Heart left ventricle (tissue), 16 donors: ENCODE measurements around the gene SLC12A4. TPM values are rescaled to one million over a fixed set of nuclear protein-coding genes. Genes with fewer than 3 reads are reported as not detected.

Experiments used
- ATAC-seq, 4 donors: fragments of 200-7000 bp; cut with Tn5 transposase; one replicate each; pipeline ENCODE4 v1.9.1; 2020 to 2022; ENCODE audit warnings: moderate library complexity in 4 of 4, mild to moderate bottlenecking in 3 of 4, moderate number of reproducible peaks in 1 of 4
- DNase-seq, 5 donors: peaks; one replicate each; pipeline ENCODE4 v3.0.0-alpha.2; 2020
- H3K27ac ChIP-seq, 12 donors: fragments of 200-600 bp; sonication (generic) in 4 of 12; one replicate each; pipeline versions ENCODE4 v1.5.0 to v1.8.0; 2016 to 2022; ENCODE audit warnings: mild to moderate bottlenecking in 2 of 12
- H3K27me3 ChIP-seq, 9 donors: fragments of 200-600 bp; sonication (generic) in 2 of 9; one replicate each; pipeline versions ENCODE4 v1.5.1 to v1.8.0; 2016 to 2022; ENCODE audit warnings: mild to moderate bottlenecking in 3 of 9
- H3K36me3 ChIP-seq, 9 donors: fragments of 200-600 bp; sonication (generic) in 2 of 9; one replicate each; pipeline versions ENCODE4 v1.5.0 to v1.8.0; 2018 to 2022; ENCODE audit warnings: mild to moderate bottlenecking in 2 of 9
- H3K4me1 ChIP-seq, 12 donors: fragments of 200-600 bp; sonication (generic) in 4 of 12; one replicate each; pipeline versions ENCODE4 v1.5.0 to v1.8.0; 2016 to 2022; ENCODE audit warnings: mild to moderate bottlenecking in 3 of 12
- H3K4me3 ChIP-seq, 12 donors: fragments of 200-600 bp; sonication (generic) in 4 of 12; one replicate each; pipeline versions ENCODE4 v1.5.0 to v1.8.0; 2017 to 2022; ENCODE audit warnings: mild to moderate bottlenecking in 9 of 12, moderate library complexity in 4 of 12
- H3K9me3 ChIP-seq, 12 donors: fragments of 200-600 bp; sonication (generic) in 4 of 12; one replicate each; pipeline versions ENCODE4 v1.5.0 to v1.8.0; 2016 to 2022; ENCODE audit warnings: mild to moderate bottlenecking in 1 of 12
- CTCF ChIP-seq, 12 donors: fragments of 200-600 bp; sonication (generic) in 4 of 12; IDR thresholded peaks; one replicate each; pipeline versions ENCODE4 v1.5.0 to v1.8.0; 2018 to 2022; ENCODE audit warnings: antibody characterized with exemption in 12 of 12, mild to moderate bottlenecking in 5 of 12
- POLR2A ChIP-seq, 2 donors: fragments of 450-650 bp; IDR thresholded peaks; one replicate each; pipeline ENCODE4 v1.6.1; 2017; ENCODE audit warnings: antibody characterized with exemption in 2 of 2, mild to moderate bottlenecking in 2 of 2, moderate library complexity in 2 of 2
- WGBS, 4 donors: extraction: QIAGEN DNeasy Blood & Tissue Kit in 2 of 4; methylation state at CpG; one replicate each; pipeline versions ENCODE4 v1.1.5 to v1.1.7; 2013 to 2018; 5-methylcytosine and 5-hydroxymethylcytosine counted together
- intact Hi-C, 10 donors: fragments of 100-400 bp; cut with DNase I; formaldehyde crosslinking; loops; one replicate each; pipeline versions ENCODE4 v1.11.1 to v1.14.2; 2022
- polyA plus RNA-seq, 2 donors: library from polyadenylated mRNA; stranded (reverse); fragments of 200-250 nt; gene quantifications; one replicate each; pipeline ENCODE4 v1.2.3, GENCODE V29; 2013
- total RNA-seq, 9 donors: library from RNA; depleted of rRNA in 2 of 9; stranded (reverse); fragments of >200 nt in 2 of 9; fragmentation: NEBNext Ultra II Directional in 3 of 9; extraction: Animal tissue kit (Norgen Biotek cat#: 25700) in 3 of 9; gene quantifications; one replicate each; pipeline versions ENCODE4 v1.1.0 to v1.2.4, GENCODE V29; 2016 to 2023
- donor health status: ischemic (EF 13 %, LVEDD 7.1; RV severe dilation, severe dysfunction).
- donor health status: healthy with polysubstance abuse.
- donor health status: DM: no; HTN: yes; CAD: no.
- donor health status: DM: no; HTN: no; CAD: no.
- donor health status: ischemic (EF 25% LVEDD 6.9; RV normal size, moderate dysfunction).
- donor health status: ischemic (EF 25% LVEDD 5.7; RV mildly dilated, moderate dysfunction).
- donor health status: healthy.
- donor health status: DM: yes; HTN: yes; CAD: no.
- donor health status: ischemic (EF 35%, LVEDD 5.7; RV mildly dilated, moderate dysfunction).
- donor health status: nonischemic (EF 11% LVEDD 7.7; RV severe dilation, severe dysfunction).
- donor health status: DM: yes; HTN: yes; CAD: no.
- donor health status: PGD.
- donor health status: ischemic (EF 29% LVEDD 5.4; RV normal size, mild dysfunction).
- donor health status: nonischemic (EF 23%, LVEDD 6.1; RV moderate dilation, normal function).

SLC12A4 gene
- total and polyA plus RNA-seq, 11 donors = 64.6 to 92.2 (median 85.9) TPM

GRCh38 chr16:67943256-67943618 lies 25.2 kb downstream of the SLC12A4 start:
- TF ChIP-seq CTCF (IDR thresholded peaks at IDR 0.05) = no peak
- TF ChIP-seq POLR2A (IDR thresholded peaks at IDR 0.05) = no peak
- WGBS, 4 donors = 77 to 93% (median 88%) methylated on average over 3 to 6 of the region's 6 CpGs
- Histone ChIP-seq H3K4me3 (no peak overlapping the region), H3K9me3 (no peaks in the 10 kb centered on the region), H3K27me3 (no peaks in the 10 kb centered on the region), H3K36me3 (peaks cover 15 to 94% (median 88%) of the 10 kb centered on the region in 9 donors), H3K27ac (peak overlapping the region in 11 of 12 donors; percentile 25 to 89 (median 68)), H3K4me1 (peaks cover 4 to 71% (median 32%) of the 10 kb centered on the region in 12 donors)
- ATAC-seq (no peak), DNase-seq (no peak)
- intact Hi-C loops = loop anchor here in 2 of 10 donors (5.0 kb wide), 2 partner anchors 79 to 99 kb away; partner anchors contain the start of genes DDX28 (in 1 of the 2) and DUS2 (in 1 of the 2)

- peaks cover 11 to 88% (median 82%) of the 10 kb centered on the region in 9 donors for H3K36me3 ChIP-seq
- H3K9me3 ChIP-seq = no peaks in the 10 kb centered on the region
- no peaks in the 10 kb centered on the region for H3K27me3 ChIP-seq
- 69 to 82% (median 74%) methylated on average over 20 to 27 of the region's 27 CpGs for WGBS, 4 donors
- DNase-seq (peak in 3 of 5 donors; percentile 57 to 73 (median 66)), ATAC-seq (peak in 3 of 4 donors; percentile 1 to 7 (median 1))
- H3K4me3 ChIP-seq = no peak overlapping the region
- no peak for TF ChIP-seq CTCF (IDR thresholded peaks at IDR 0.05)
- no peak for TF ChIP-seq POLR2A (IDR thresholded peaks at IDR 0.05)
- peaks cover 4 to 69% (median 33%) of the 10 kb centered on the region in 12 donors for H3K4me1 ChIP-seq
- intact Hi-C loops = loop anchor here in 2 of 10 donors (5.0 kb wide), 2 partner anchors 80 to 100 kb away; partner anchors contain the start of genes DDX28 (in 1 of the 2) and DUS2 (in 1 of the 2)
- peak overlapping the region in 7 of 12 donors; percentile 14 to 89 (median 30) for H3K27ac ChIP-seq
These were observed 25.8 kb downstream of the SLC12A4 start for GRCh38 chr16:67942510-67943255.

GRCh38 chr16:67942200-67942509 lies 26.3 kb downstream of the SLC12A4 start:
- intact Hi-C loops = loop anchor here in 2 of 10 donors (5.0 kb wide), 2 partner anchors 80 to 100 kb away; partner anchors contain the start of genes DDX28 (in 1 of the 2) and DUS2 (in 1 of the 2)
- no peaks in the 10 kb centered on the region for H3K9me3 ChIP-seq
- TF ChIP-seq POLR2A (IDR thresholded peaks at IDR 0.05) (no peak), CTCF (IDR thresholded peaks at IDR 0.05) (peak; percentile 35 to 70 (median 54))
- peaks cover 4 to 67% (median 38%) of the 10 kb centered on the region in 12 donors for H3K4me1 ChIP-seq
- DNase-seq = no peak
- ATAC-seq = peak in 3 of 4 donors; percentile 14 to 22 (median 18)
- H3K27ac ChIP-seq = peak overlapping the region in 7 of 12 donors; percentile 4 to 54 (median 25)
- H3K36me3 ChIP-seq = peaks cover 11 to 83% (median 77%) of the 10 kb centered on the region in 9 donors
- no peaks in the 10 kb centered on the region for H3K27me3 ChIP-seq
- H3K4me3 ChIP-seq = no peak overlapping the region
- WGBS, 4 donors = 70 to 88% (median 76%) methylated on average over 4 to 6 of the region's 6 CpGs
